HG03039 (cell line): ENCODE measurements around the gene MBOAT1.

Source experiments
- ATAC-seq: cut with Tn5 transposase; IDR thresholded peaks from one replicate; pipeline ENCODE4 v1.9.1; 2021; ENCODE audit warnings: mild to moderate bottlenecking, moderate library complexity; ENCODE audit not compliant: unreplicated experiment

The MBOAT1 gene

DNA sequence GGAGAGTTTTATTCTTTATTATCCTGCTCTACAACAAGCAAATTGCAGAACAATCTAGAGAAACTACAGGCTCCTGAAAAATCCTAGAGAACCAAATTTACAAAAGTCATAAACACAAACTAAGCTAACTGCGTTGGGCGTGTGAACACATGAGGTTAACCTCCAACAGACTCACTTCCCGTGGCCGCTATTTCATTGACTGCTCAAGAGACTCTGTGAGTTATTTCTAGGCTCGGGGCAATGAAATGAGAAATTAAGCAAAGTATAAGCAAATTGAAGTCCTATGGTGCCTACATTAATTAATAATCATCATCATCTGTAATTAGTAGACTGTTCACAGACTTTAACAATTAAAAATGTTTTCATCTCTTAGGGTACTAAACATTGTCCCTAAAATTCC, 100.0 kb downstream of the MBOAT1 start:
- ATAC-seq = no peak

DNA sequence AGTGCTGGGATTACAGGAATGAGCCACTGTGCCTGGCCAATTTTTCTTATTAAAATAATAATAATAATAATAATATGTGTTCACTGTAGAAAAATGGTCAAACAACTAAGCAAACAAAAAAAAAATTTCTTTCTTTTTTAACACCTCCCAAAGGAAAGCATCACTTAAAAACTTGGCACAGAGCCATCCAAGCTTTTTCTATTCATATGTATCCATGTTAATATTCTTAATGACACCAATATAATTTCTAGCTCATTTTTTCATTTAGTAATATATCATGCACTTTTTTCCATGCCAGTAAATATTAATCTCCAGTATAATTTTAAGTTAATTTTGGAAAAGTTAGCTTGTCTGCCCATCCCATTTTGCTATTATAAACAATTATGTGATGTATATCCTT, 101.8 kb downstream of the MBOAT1 start:
- ATAC-seq = no peak

DNA sequence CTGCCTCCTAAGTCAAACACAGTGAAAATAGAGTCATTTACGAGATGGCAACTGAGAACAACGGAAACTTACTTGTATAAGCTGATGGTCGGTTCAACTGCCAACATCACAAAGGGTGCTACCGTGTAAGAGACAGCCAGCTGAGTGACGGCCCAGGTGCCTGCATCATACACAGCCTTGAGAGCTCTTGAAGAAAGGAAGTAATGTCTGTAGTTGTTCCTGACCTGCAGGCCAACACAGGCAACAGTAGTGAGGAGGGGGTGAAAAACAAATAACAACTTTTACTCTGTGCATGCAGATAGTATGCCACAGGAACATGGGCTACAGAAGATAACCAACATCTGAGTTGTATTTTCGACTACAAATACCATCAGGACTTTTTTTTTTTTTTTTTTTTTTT, 102.7 kb downstream of the MBOAT1 start:
- ATAC-seq = no peak

DNA sequence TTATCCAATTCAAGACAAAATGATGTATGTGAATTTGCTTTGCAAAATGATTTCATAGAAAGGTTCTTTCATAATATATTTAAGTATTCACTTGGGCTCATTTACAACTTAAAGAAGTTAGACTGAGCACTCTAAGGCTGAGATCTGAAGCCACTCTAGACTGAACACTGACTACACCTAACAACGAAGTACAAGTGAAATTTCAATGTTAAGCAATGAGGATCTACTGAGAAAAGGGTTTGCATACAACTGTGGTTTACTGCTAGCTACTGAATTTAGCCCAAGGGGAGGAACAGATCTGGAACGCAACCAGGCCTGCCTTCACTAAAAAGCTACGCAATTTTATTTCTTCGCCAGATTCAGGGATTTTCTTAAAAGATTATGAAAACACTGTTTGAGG, 106.4 kb downstream of the MBOAT1 start:
- ATAC-seq = no peak

DNA sequence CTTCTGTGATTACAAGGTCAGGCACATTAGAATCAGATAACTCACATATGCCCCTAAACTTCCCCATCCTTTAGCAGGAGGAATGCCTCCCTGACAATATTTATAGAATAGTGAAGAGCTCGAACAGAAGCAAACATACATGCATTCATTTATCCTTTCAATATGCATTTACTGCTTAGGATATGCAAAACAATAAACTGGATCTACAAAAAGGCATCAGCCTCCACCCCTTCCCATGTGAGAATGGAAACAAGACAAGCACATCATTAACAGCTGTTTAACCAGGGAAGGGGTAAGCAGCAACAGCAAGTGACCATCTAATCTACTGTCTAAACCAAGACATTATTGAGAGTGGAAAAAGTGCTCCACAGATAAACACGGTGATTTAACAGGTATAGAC, 107.6 kb downstream of the MBOAT1 start:
- ATAC-seq = no peak

DNA sequence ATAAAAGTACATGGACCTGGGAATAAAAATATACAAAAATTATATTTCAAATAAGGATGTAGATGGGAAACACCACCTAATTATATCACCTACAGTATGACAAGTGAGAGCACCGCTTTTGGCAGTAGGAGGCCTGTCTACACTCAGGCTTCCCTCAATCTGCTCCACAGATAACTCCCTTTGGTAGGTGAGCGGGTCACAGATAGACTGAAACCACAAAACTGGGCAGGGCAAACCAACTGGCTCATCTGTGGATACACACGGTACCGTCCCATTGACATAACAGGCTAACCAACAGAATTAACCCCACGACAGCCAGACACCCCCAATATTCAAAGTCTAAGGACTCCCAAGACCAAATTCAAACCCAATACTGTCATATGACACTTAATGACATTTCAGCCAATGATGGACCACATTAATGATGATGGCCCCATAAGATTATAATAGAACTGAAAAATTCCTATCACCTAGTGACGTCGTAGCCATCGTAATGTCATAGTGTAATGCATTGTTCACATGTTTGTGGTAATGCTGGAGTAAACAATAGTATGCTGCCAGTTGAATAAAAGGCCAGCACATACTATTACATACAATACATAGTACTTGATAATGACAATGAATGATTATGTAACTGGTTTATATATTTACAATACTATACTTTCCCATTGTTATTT, 109.7 kb downstream of the MBOAT1 start:
- no peak for ATAC-seq

DNA sequence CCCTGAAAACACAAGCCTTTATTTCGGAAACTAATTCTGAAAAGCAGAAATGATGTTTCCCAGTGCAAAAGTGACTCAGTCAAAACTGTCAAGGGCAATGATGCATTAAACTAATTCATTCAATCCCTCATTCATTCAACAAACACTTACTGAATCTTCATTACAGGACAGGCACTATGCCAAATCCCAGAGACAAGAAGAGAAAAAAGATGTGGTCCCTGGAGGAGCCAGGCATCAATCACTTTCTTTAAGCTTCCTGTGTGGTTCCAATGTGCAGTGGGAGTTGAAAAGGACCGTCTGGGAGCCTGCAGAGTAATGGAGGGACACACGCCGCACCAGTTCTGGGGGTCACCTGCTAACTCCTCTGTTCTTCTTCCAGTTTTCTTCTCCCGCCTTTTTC, 113.1 kb downstream of the MBOAT1 start:
- no peak for ATAC-seq

DNA sequence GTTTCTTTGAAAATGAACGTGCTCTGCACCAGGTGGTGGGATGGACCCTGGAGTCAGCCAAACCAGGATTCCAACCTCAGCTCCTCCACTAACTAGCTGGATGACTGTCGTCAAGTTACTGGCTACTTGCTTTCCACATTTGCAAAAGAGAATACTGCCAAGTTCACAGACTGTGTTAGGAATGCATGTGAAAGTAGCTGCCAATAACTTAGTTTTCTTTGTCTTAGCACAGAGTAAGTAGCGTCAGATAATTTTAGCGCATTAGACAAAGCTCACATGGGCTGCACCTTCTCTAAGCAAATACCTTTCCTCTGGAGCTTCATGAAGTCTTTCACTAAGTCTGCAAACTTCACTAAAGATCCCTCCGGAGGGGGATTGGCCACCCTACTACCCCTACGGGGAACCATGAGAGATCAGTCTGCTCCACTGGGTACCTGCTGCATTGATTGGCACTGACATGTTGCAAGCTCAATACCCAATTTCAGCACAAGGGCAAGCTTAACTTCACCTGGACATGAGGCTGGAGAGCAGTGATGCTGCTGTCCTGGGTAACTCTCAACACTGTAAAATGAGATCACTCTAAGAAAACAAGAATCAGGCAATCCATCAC, 113.9 kb downstream of the MBOAT1 start:
- no peak for ATAC-seq

DNA sequence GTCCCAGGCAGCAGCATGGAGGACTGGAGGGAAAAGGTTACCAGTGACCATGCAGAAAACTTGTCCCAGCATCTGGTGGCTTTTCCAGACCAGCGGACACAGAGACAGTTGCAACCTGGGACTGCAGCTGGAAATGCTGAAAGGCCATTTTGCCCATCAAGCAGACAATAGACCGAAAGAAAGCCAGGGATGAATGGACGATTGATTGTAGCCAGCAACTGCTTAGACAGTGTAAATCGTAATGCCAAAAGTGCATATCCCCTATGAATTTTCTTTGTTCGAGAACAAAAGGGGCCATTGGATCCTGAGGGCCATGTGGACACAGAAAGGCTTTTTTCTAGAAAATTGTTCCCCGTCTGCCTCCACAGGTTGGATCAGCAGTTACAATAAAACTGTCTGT, 115.7 kb downstream of the MBOAT1 start:
- ATAC-seq = no peak

DNA sequence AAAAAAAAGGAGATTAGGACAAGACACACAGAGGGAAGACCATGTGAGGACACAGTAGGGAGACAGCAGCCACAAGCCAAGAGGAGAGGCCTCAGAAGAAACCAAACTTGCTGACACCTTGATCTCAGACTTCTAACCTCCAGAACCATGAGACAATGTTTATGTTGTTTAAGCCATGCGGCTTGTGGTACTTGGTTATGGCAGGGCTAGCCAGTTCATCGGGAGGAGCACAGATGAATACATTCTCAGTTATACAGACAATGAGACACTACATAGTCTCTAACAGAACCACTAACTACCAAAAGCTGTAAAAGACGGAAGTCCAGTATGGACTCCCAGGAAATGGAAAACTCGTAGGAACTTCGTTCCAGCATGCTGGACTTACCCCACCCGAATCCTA, 116.8 kb downstream of the MBOAT1 start:
- ATAC-seq = no peak

DNA sequence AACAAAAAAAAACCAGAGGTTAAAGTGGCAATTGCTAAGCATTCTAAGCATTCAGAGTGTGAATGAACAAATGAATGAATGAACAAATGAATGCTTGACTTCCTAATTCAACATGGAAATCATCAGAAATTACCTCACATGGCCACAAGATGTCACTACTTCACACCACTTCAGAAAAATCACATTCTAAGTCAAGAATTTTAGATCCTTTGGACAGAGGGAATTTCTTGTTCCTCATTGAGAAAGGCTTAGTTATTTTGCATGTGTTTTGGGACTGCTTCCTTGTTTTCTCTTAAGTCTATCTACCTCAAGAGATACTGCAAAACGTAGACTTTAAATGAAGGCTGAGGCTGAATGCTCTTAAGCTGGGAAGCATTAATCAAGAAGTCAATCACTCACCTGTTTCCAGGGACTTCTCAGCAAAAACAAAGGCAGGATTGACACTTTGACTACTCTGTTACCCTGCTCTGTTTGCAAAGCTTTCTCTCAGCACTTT, 120.2 kb downstream of the MBOAT1 start:
- ATAC-seq = no peak

DNA sequence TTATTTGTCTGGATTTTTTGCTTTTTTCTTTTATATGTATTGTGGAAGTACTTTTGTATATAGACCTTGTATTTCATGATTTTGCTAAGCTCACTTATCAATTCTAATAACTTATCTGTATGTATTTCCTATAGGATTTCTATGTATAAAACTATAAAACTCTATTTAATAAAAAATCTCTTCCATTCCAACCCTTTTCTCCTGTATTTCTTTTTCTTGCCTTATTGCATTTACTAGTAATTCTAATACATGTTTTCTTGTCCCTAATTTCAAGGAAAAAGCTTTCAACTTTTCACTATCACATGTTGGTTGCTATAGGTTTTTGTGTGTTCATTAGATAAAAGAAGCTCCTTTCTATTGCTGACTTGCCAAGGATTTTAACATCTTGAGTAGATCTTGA, 125.3 kb downstream of the MBOAT1 start:
- no peak for ATAC-seq

DNA sequence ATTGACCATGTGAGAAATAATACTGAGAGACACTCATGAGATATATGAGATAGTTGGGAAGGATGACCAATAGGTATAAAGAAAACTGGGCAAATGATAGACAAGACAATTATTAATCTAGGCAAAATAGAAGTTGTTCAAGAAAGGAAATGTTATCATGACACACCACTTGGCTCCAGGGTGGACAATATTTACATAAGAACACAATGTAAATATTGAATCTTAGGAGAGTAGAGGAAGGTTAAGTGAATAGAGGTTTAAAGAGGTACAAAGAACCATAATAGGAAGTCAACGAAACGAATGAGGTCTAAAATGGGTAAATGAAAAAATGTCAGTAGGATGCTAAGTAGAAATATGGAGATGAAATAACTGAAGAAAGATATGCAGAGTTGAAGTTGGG, 126.5 kb downstream of the MBOAT1 start:
- no peak for ATAC-seq

DNA sequence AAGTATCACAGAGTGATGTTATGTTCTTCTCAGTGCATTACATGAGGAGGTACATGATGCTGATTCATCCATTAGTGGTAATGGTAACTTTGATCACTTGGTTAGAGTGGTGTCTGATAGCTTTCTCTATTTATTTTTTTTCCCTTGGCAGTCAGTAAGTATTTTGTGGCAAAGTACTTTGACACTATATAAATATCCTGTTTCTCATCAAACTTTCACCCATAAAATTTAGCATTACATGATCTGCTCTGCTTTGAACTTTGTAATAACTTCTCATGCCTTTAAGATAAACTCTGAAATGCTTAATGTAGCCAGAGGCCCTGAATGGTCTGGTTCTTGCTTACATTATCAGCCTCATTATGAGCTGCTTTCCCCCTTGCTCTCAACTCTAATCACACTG, 127.9 kb downstream of the MBOAT1 start:
- no peak for ATAC-seq

DNA sequence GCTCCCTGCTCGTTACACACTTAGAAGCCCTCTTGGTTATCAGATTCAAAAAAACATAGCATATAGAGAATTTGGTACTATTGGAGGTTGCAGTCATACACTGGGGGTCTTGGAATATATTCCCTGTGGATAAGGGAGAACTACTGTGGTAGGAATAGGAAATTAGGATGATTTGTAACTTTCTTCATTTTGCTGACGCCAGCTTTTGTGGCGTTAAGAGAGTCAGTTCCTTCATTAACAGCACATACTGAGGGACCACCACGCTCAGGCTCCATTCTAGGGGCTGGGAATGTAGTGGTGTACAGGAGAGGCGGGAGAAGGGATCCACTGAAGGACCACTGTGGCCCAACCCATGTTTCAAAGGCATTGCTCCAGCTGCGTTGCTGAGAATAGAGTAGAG, 140.3 kb downstream of the MBOAT1 start:
- ATAC-seq = no peak

DNA sequence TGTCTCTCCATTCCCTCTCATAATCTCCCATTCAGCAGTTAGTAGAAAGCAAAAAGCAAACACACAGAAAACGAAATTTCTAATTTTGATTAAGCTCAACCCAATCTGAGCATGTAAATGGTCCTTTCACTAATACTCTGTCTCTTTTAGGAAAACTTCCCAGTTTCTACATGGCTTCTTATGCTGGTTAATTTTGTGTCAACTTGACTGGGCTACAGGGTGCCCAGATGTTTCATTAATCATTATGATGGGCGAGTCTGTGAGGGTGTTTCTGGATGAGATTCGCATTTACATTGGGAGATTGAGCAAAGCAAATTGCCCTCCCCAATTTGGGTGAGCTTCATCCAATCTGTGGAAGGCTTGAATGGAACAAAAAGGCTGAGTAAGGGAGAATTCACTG, 142.2 kb downstream of the MBOAT1 start:
- ATAC-seq = no peak

DNA sequence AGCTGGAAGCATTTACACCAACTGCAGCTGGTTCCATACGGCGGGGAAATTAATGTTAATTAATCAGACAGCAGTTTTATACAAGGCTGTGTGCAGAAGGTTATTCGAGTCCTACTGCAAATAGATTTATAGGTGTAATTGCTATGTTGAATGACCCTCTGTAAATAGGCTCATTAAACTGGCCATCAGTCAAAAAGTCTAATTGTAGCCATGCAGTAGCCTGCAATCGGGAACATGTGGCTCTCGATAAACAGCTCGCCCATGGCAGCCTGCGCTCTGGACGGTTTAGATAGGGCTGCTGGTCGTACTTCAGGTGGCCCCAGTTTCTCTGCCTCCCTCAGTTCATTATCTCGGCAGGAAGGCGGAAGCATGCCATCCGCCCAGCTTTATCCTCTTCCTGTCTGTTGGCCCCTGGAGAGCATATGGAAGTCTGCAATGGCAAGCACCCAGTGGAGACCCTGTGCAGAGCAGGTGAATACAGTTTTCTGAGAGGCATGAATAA, 143.2 kb downstream of the MBOAT1 start:
- ATAC-seq = no peak

DNA sequence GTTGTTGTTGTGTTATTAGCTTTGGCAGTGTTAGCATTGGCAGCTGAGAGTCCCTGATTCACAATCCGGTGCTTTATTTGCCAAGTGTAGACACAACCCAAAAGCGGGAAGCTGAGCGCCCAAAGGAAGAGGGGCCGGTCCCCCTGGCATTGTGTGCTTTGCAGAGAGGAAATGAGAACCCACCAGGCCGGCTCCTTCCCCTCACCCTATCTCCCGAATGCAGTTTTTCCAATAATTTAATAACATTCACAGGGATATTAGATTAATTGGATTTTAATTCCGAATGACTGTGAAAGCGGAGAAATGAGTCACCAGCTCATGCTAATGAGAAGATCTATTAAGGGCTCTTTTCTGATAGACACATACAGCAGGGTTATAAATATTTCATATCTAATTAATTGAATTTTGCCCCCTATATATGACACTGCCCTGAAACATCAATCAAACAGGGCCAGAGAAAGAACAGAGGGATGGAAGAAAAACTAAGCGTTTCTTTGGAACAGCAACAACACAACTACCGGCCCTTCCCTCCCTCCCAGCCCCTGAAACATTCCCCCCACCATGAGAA, 143.8 kb downstream of the MBOAT1 start:
- ATAC-seq = no peak

DNA sequence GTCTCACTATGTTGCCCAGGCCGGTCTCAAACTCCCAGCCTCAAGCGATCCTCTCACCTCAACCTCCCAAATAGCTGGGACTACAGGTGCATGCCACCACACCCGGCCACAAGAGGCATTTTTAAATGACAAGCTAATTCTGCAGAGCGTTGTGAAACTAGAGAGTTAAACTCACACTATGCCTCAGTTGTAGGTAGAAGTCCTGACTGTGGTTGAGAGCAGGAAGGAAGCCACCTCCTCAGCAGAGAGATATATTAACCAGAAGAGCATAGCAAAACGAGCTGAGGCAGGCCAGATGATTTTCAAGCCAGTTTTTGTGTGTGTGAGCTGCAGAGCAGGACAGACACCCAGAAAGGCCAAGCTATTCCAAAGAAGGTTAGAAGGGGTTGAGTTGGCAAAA, 150.3 kb downstream of the MBOAT1 start:
- no peak for ATAC-seq

DNA sequence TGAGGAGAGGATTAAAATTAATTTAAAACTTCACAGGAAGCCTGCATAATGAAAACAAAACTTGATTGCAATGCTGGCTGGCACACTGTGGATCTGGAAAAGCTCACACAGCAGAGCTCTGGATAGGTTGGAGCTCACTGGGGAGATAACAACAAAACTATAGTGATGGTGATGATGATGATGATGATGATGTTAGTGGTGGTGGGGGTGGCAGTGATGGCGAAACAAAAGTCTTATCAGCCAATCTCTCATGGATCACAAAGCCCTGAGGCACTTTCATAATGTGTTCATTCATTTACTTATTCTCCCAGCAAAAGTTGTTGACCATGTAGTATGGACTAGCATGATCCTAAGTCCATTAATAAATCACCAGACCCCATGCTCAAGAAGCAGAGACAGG, 152.0 kb downstream of the MBOAT1 start:
- ATAC-seq = no peak

DNA sequence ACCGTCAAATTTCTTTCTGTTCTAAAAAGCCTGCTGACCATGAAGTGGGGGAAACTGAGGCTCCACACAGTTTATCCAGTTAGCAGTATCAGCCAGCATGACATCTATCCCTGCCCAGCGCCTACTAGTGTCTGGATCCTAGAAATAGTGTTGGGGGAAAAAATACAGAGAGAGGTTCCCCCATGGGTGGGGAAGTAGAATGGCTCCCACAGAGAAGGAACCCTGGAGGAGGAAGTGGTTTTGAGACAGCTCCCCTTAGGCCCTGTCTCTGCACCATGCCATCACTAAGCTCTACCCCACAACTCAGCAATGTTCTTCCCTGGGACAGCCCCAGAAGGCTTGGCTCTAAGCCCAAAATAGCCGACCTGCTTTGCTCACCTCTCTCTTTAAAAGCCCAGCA, 153.4 kb downstream of the MBOAT1 start:
- ATAC-seq = no peak

DNA sequence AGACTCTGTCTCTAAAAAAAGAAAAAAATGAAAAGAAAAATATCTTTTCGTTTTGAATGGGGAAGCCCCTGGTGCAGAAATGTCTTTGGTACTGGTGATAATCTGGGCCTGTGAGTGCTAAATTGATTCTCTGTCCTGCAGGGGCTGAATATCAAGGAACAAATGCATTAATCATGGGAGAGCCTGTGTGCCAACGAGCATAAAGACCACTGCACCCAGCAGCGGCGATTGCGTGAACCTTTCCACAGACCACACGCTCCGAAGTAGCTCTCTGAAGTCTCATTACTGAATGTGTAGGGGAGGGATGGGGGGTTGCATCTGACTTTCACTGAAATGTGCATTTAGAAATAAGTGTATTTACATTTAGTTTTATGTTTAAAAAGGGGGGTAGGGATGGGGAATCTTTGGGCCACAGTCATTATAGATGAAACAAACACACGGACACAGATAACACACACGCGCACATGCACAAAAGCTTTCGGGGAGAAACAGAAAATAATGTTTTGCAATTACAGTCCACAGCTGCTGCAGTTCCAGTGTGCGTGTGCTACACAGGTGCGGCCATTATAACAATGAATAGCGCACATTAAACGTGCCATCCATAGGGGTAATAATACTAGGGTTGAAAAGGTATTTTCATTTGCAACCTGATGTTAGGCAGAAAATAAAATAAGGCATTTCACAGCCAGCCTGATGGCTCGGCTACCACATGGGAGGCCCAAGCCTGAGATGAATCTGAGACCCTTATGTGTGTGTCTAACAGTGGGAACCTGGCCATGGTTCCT, 154.0 kb downstream of the MBOAT1 start:
- no peak for ATAC-seq
